Measurements from ENCODE around the gene HAUS5. TPM values are rescaled to one million over a fixed set of nuclear protein-coding genes. Genes with fewer than 3 reads are reported as not detected.

Gene HAUS5
- total RNA-seq, 1 experiment from 2014 or later, result 33.5 TPM

DNA sequence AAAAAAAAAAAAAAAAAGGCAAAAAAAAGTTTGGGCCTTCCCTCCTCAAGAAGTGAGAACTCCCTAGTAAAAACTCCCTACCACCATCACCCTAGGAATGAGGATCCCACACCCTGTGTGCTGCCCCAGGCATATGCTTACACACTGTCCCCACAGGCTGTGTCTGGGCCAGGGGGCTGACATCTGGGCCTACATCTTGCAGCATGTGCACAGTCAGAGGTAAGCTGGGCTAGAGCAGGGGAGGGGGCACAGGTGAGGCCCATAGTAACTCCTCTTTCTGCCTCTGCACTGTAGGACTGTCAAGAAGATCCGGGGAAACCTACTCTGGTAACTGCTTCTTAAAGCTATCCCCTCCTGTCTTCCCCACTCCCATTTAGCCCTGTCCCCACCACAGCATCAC lies 1.0 kb downstream of the HAUS5 start:
- no peak for DNase-seq (ENCODE audit: low spot score)
- no peaks in the 10 kb centered on the region for H3K9me3 ChIP-seq (ENCODE audit: low read depth, low read length, poor library complexity, severe bottlenecking)
- TF ChIP-seq EZH2 (IDR thresholded peaks at IDR 0.05; ENCODE audit: borderline replicate concordance, low read depth, low read length, poor library complexity, severe bottlenecking), result no peak
- TF ChIP-seq, protein P1, sequence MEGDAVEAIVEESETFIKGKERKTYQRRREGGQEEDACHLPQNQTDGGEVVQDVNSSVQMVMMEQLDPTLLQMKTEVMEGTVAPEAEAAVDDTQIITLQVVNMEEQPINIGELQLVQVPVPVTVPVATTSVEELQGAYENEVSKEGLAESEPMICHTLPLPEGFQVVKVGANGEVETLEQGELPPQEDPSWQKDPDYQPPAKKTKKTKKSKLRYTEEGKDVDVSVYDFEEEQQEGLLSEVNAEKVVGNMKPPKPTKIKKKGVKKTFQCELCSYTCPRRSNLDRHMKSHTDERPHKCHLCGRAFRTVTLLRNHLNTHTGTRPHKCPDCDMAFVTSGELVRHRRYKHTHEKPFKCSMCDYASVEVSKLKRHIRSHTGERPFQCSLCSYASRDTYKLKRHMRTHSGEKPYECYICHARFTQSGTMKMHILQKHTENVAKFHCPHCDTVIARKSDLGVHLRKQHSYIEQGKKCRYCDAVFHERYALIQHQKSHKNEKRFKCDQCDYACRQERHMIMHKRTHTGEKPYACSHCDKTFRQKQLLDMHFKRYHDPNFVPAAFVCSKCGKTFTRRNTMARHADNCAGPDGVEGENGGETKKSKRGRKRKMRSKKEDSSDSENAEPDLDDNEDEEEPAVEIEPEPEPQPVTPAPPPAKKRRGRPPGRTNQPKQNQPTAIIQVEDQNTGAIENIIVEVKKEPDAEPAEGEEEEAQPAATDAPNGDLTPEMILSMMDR (conservative IDR thresholded peaks at IDR 0.05; ENCODE audit: low read depth, low read length), result no peak
- H3K36me3 ChIP-seq (ENCODE audit: insufficient read depth, low read length, poor library complexity, severe bottlenecking), result no peaks in the 10 kb centered on the region
- H3K4me1 ChIP-seq (ENCODE audit: insufficient read depth, low read length, poor library complexity, severe bottlenecking), result peaks cover 6% of the 10 kb centered on the region
- peak overlapping the region; percentile 66 for H3K4me3 ChIP-seq (ENCODE audit: low read depth, low read length, poor library complexity, severe bottlenecking)
- intact Hi-C loops (cut with micrococcal nuclease; ENCODE audit: unreplicated experiment), result no loop called here
- H3K27ac ChIP-seq (ENCODE audit: low read depth, low read length, poor library complexity, severe bottlenecking), result no peak overlapping the region
- ChIA-PET POLR2A (ENCODE audit: low non-redundant PET) (no interaction called here), CTCF (no interaction called here)
- TSS peak; percentile 76 for BruUV-seq (replicated peaks)
- H3K27me3 ChIP-seq (replicated peaks; ENCODE audit: insufficient read depth, low read depth, low read length, poor library complexity), result no peaks in the 10 kb centered on the region

DNA sequence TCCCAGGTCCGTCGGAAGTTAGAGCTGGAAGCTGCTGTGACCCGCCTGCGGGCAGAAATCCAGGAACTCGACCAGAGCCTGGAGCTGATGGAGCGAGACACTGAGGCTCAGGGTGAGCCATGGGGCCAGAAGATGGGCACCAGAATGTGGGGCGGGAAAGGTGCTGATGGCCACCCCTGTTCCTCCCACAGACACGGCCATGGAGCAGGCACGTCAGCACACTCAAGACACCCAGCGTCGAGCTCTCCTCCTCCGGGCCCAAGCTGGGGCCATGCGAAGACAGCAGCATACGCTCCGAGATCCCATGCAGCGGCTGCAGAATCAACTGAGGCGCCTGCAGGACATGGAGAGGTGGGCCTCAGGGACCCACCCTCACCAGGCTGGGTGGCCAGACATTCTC lies 2.5 kb downstream of the HAUS5 start:
- no peak for DNase-seq (ENCODE audit: low spot score)
- BruUV-seq (replicated peaks), result no TSS peak
- CTCF ChIA-PET, result no interaction called here
- Histone ChIP-seq H3K4me3 (ENCODE audit: low read depth, low read length, poor library complexity, severe bottlenecking) (no peak overlapping the region), H3K27ac (ENCODE audit: low read depth, low read length, poor library complexity, severe bottlenecking) (no peak overlapping the region), H3K27me3 (replicated peaks; ENCODE audit: insufficient read depth, low read depth, low read length, poor library complexity) (no peaks in the 10 kb centered on the region), H3K4me1 (ENCODE audit: insufficient read depth, low read length, poor library complexity, severe bottlenecking) (peaks cover 6% of the 10 kb centered on the region), H3K36me3 (ENCODE audit: insufficient read depth, low read length, poor library complexity, severe bottlenecking) (no peaks in the 10 kb centered on the region), H3K9me3 (ENCODE audit: low read depth, low read length, poor library complexity, severe bottlenecking) (no peaks in the 10 kb centered on the region)
- intact Hi-C loops (cut with micrococcal nuclease; ENCODE audit: unreplicated experiment), result no loop called here
- TF ChIP-seq EZH2 (IDR thresholded peaks at IDR 0.05; ENCODE audit: borderline replicate concordance, low read depth, low read length, poor library complexity, severe bottlenecking), result no peak
- TF ChIP-seq, protein P1 (conservative IDR thresholded peaks at IDR 0.05; ENCODE audit: low read depth, low read length), result no peak
- POLR2A ChIA-PET (ENCODE audit: low non-redundant PET), result no interaction called here

DNA sequence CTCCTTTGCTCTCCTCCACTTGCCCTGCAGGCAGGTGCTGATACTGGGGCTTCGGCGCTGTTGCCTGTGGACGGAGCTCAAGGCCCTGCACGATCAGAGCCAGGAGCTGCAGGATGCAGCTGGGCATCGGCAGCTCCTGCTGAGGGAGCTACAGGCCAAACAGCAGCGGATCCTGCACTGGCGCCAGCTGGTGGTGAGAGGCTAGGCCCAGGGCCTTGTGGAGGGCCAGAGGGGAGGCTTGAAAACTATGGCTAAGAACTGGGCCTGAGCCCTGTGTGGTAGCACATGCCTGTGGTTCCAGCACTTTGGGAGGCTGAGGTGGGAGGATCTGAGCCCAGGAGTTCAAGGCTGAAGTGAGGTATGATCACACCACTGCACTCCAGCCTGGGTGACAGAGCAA lies 6.3 kb downstream of the HAUS5 start:
- H3K4me3 ChIP-seq (ENCODE audit: low read depth, low read length, poor library complexity, severe bottlenecking), result no peak overlapping the region
- intact Hi-C loops (cut with micrococcal nuclease; ENCODE audit: unreplicated experiment), result no loop called here
- no peaks in the 10 kb centered on the region for H3K9me3 ChIP-seq (ENCODE audit: low read depth, low read length, poor library complexity, severe bottlenecking)
- BruUV-seq (replicated peaks), result no TSS peak
- CTCF ChIA-PET, result no interaction called here
- no peaks in the 10 kb centered on the region for H3K4me1 ChIP-seq (ENCODE audit: insufficient read depth, low read length, poor library complexity, severe bottlenecking)
- no peak for DNase-seq (ENCODE audit: low spot score)
- POLR2A ChIA-PET (ENCODE audit: low non-redundant PET), result no interaction called here
- TF ChIP-seq EZH2 (IDR thresholded peaks at IDR 0.05; ENCODE audit: borderline replicate concordance, low read depth, low read length, poor library complexity, severe bottlenecking), result no peak
- TF ChIP-seq, protein P1 (conservative IDR thresholded peaks at IDR 0.05; ENCODE audit: low read depth, low read length), result no peak
- H3K36me3 ChIP-seq (ENCODE audit: insufficient read depth, low read length, poor library complexity, severe bottlenecking), result no peaks in the 10 kb centered on the region
- H3K27ac ChIP-seq (ENCODE audit: low read depth, low read length, poor library complexity, severe bottlenecking), result no peak overlapping the region
- no peaks in the 10 kb centered on the region for H3K27me3 ChIP-seq (replicated peaks; ENCODE audit: insufficient read depth, low read depth, low read length, poor library complexity)
